ENCODE measurements around the gene PCNX2. TPM values are rescaled to one million over a fixed set of nuclear protein-coding genes. Genes with fewer than 3 reads are reported as not detected.

Gene PCNX2
- total RNA-seq, 4 donors from 2014 or later, result 5.0 to 12.5 (median 9.6) TPM

DNA sequence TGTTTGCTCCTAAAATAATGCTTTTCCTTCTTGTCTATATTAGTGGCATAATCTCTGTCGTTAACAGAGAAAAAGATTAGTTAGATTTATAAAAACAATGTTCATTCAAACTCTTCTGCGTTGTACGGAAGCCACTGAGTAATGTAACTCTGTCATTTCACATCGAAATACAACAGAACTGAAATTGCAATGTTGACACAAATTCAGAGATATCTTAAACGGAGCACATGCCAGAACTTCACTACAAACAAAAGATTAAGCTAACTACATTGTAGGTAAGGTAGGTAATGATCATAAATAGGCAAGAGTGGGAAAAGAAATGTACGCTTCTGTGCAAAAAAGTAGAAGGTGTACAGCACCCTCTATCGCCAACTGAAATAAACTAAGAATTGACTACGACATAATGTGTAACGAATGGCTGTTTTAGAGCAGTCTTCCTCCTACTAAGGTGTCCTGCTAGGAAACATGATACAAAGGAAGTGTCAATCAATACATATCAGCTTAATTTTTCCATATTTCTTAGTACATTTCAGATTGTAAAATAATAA is 56.6 kb downstream of the PCNX2 start:
- DNase-seq (ENCODE audit: low spot score in 2 of 2), result no peak
- H3K4me3 ChIP-seq (ENCODE audit: low read depth, poor library complexity, severe bottlenecking), result no peak overlapping the region
- no peak for TF ChIP-seq POLR2A (IDR thresholded peaks at IDR 0.05)
- TF ChIP-seq, protein P1, sequence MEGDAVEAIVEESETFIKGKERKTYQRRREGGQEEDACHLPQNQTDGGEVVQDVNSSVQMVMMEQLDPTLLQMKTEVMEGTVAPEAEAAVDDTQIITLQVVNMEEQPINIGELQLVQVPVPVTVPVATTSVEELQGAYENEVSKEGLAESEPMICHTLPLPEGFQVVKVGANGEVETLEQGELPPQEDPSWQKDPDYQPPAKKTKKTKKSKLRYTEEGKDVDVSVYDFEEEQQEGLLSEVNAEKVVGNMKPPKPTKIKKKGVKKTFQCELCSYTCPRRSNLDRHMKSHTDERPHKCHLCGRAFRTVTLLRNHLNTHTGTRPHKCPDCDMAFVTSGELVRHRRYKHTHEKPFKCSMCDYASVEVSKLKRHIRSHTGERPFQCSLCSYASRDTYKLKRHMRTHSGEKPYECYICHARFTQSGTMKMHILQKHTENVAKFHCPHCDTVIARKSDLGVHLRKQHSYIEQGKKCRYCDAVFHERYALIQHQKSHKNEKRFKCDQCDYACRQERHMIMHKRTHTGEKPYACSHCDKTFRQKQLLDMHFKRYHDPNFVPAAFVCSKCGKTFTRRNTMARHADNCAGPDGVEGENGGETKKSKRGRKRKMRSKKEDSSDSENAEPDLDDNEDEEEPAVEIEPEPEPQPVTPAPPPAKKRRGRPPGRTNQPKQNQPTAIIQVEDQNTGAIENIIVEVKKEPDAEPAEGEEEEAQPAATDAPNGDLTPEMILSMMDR (IDR thresholded peaks at IDR 0.05), result no peak
- WGBS, 2 donors, result 85 to 89% methylated on average over 9 of the region's 9 CpGs
- intact Hi-C loops (cut with DNase I; ENCODE audit: low total_unique reads), result no loop called here

DNA sequence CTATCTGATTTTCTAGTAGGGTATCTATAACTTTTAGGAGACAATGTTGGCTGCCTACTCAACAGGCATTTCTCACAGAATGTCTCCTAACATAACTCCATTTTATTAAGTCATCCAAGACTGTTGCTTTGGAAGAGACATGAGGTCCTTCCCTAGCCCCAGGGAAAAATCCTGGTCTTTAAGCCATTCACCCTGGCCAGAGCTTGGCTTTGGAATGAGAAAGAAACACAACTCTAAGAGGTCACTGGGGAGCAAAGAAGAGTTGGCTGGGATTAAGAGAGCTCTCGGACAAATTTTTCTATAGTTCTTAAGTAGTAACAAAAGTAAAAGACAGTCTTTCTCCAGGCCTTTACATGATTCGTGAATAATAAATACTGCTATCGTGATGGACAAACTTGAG is 57.9 kb downstream of the PCNX2 start:
- intact Hi-C loops (cut with DNase I; ENCODE audit: low total_unique reads), result no loop called here
- H3K4me3 ChIP-seq (ENCODE audit: low read depth, poor library complexity, severe bottlenecking), result no peak overlapping the region
- TF ChIP-seq POLR2A (IDR thresholded peaks at IDR 0.05), result no peak
- TF ChIP-seq, protein P1 (IDR thresholded peaks at IDR 0.05), result no peak
- WGBS, 2 donors, result 70 to 72% methylated on average over 3 of the region's 3 CpGs
- DNase-seq (ENCODE audit: low spot score in 2 of 2), result no peak

DNA sequence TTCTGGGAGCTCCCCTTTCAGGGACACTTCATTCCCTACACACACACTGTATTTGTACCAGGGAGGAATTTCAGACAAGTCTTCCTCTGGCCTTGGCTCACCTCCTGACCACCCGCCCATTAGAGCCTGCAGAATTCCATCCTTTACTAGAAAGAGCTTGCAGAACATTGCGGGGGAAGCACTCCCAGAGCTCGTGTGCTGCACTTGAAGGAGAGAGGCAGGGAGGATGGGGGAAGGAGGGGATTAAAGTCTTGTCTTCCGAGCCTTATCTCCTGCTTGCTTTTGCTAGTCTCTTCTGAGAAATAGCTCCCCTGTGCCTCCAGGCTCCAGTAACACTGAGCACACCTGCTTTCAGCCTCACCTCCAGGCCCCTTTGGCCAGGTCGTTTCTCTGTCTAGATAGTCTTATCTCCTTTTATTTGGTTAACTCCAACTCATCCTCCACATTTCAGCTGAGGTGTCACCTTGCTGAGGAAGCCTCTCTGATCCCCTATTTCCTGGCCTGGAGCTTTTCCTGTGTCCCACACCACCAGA is 62.0 kb downstream of the PCNX2 start:
- no peak overlapping the region for H3K4me3 ChIP-seq (ENCODE audit: low read depth, poor library complexity, severe bottlenecking)
- no peak for TF ChIP-seq POLR2A (IDR thresholded peaks at IDR 0.05)
- TF ChIP-seq, protein P1 (IDR thresholded peaks at IDR 0.05), result no peak
- DNase-seq (ENCODE audit: low spot score in 2 of 2), result no peak
- WGBS, 2 donors, result 87 to 89% methylated on average over 5 of the region's 5 CpGs
- intact Hi-C loops (cut with DNase I; ENCODE audit: low total_unique reads), result no loop called here

DNA sequence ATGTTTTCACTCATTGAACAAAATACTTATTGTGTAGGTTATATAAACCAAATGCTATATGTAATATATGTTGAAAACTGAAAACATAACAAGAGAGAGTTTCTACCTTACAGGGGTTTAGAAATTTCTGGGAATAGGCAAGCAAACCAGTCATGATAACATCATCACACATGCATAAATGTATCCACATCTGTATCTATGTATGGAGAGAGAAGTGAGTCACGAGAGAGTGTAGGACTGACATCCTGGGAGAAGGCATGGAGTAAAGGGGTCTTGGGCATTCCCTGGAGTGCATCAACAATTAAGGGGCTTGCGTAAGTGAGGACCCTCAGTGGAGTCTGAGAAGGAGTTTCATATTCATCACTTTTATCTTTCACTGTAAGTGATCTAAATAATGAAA is 65.5 kb downstream of the PCNX2 start:
- no peak overlapping the region for H3K4me3 ChIP-seq (ENCODE audit: low read depth, poor library complexity, severe bottlenecking)
- 92 to 93% methylated on average over 2 of the region's 2 CpGs for WGBS, 2 donors
- TF ChIP-seq, protein P1 (IDR thresholded peaks at IDR 0.05), result no peak
- TF ChIP-seq POLR2A (IDR thresholded peaks at IDR 0.05), result no peak
- no peak for DNase-seq (ENCODE audit: low spot score in 2 of 2)
- intact Hi-C loops (cut with DNase I; ENCODE audit: low total_unique reads), result no loop called here

DNA sequence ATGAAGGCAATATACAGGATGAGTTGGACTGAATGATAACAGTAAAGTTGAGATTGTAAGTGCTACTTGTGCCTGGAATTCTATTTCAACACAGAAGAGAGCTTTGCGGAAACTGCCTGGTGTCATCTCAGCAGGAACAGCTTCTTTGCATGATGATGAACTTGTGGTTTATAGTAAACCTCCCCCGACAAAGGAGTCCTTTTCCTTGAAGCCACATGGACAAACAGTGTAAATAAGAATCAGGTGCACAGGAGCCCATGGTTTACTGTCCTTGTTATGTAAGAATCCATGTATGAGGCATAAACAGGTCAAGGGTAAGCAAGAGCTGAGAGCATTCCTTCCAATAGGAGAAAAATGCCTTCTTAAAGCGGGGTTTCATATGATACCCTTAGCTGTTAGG is 66.2 kb downstream of the PCNX2 start:
- intact Hi-C loops (cut with DNase I; ENCODE audit: low total_unique reads), result no loop called here
- TF ChIP-seq, protein P1 (IDR thresholded peaks at IDR 0.05), result no peak
- TF ChIP-seq POLR2A (IDR thresholded peaks at IDR 0.05), result no peak
- H3K4me3 ChIP-seq (ENCODE audit: low read depth, poor library complexity, severe bottlenecking), result no peak overlapping the region
- no peak for DNase-seq (ENCODE audit: low spot score in 2 of 2)
- WGBS, 2 donors, result 93 to 97% methylated on average over 3 of the region's 3 CpGs

DNA sequence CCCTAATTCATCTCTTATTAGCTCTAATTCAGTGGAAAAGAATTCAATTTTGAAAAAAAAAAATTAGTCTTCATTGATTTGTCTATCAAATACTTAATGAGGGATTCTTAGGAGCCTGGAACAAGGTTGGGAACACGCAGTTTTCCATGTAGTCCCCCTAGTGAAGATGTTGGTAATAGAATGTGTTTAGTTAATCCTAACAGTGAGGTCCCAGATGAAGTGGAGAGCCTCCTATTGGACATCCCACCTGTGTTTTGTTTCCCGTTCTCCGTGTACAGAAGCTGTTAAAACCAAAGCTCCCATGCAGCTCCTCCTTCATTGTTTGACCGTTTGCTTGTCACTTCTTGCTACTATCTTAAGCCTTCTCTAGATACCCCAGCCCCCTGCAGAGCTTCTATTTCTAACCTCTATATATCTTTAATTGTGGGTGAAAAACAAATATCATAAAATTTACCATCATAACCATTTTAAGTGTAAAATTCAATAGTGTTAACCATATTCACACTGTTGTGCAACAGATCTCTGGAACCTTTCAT is 67.5 kb downstream of the PCNX2 start:
- 89 to 90% methylated on average over 4 of the region's 4 CpGs for WGBS, 2 donors
- TF ChIP-seq, protein P1 (IDR thresholded peaks at IDR 0.05), result no peak
- TF ChIP-seq POLR2A (IDR thresholded peaks at IDR 0.05), result no peak
- H3K4me3 ChIP-seq (ENCODE audit: low read depth, poor library complexity, severe bottlenecking), result no peak overlapping the region
- no peak for DNase-seq (ENCODE audit: low spot score in 2 of 2)
- intact Hi-C loops (cut with DNase I; ENCODE audit: low total_unique reads), result no loop called here

Measured in lower leg skin (tissue), 4 donors.